ENCODE measurements around the gene LIMS2. TPM values are rescaled to one million over a fixed set of nuclear protein-coding genes. Genes with fewer than 3 reads are reported as not detected.

The LIMS2 gene
- total and polyA plus RNA-seq, 2 of the 8 experiments (the other 6 are each of a cell fraction or from before 2014, with no cell fraction given) = 3.3 to 4.8 TPM

GRCh38 chr2:127703282-127703681 lies 28.0 kb upstream of the LIMS2 start:
- peaks cover 6% of the 10 kb centered on the region for H3K23me2 ChIP-seq (ENCODE audit: low read depth, low read length)
- peak overlapping the region in 1 of 4 experiments; percentile 80; a peak in 2 of 8 replicates for H3K4me3 ChIP-seq (ENCODE audit: extremely low read depth in 1 of 4, insufficient read depth in 2 of 4, low read depth in 3 of 4, low read length in 4 of 4)
- no peak overlapping the region for H4K5ac ChIP-seq (ENCODE audit: insufficient read length, low read depth, low read length)
- no peak overlapping the region for H2BK5ac ChIP-seq (ENCODE audit: low read depth, low read length)
- H3K56ac ChIP-seq (replicated peaks; ENCODE audit: insufficient read length, low read depth, low read length) = no peak overlapping the region
- no peaks in the 10 kb centered on the region; the same call in 1 of the 2 replicates for H3K79me1 ChIP-seq (ENCODE audit: low read depth, low read length)
- H3K36me3 ChIP-seq (ENCODE audit: control insufficient read depth in 2 of 4, insufficient read depth in 4 of 4, low read length in 3 of 4) = peaks cover 9 to 37% (median 16%) of the 10 kb centered on the region in 4 experiments; a peak in 7 of 8 replicates
- DNase-seq (ENCODE audit: low read depth in 1 of 2, low spot score in 2 of 2) = no peak
- FAIRE-seq = no peak
- H3K79me2 ChIP-seq (ENCODE audit: control insufficient read depth in 1 of 2, insufficient read depth in 2 of 2, low read length in 2 of 2) = peaks cover 0 to 13% of the 10 kb centered on the region in 2 experiments; a peak in 2 of 4 replicates
- POLR2A ChIA-PET (ENCODE audit: partially characterized antibody) = interaction anchor here (0.6 to 4.6 kb wide), 8 partner anchors 9 to 410 kb away, joined by 3 to 25 read pairs (median 4); partner anchors contain the start of genes ERCC3 and LIMS2
- H2BK12ac ChIP-seq (ENCODE audit: low read depth, low read length) = no peak overlapping the region
- H2BK20ac ChIP-seq (ENCODE audit: low read length) = no peak overlapping the region
- WGBS, 2 experiments (ENCODE audit: extremely low coverage in 1 of 2, insufficient coverage in 1 of 2, insufficient read length in 1 of 2, insufficient replicate concordance in 2 of 2, low coverage in 1 of 2, low lambda C conversion rate in 2 of 2, missing lambda C conversion rate in 1 of 2) = 90% methylated on average over 5 of the region's 5 CpGs; no CpG with 5 or more reads in 1 of the 2 experiments
- H3K23ac ChIP-seq (ENCODE audit: insufficient read length) = no peak overlapping the region
- no peak overlapping the region for H2BK120ac ChIP-seq (replicated peaks; ENCODE audit: low read depth, low read length)
- no peak overlapping the region for H2AFZ ChIP-seq (ENCODE audit: low read length)
- no peak overlapping the region for H3K14ac ChIP-seq (ENCODE audit: insufficient read length)
- H3K27ac ChIP-seq (ENCODE audit: low read depth, low read length) = no peak overlapping the region
- TF ChIP-seq ASH2L (IDR thresholded peaks at IDR 0.05; ENCODE audit: low read length) = no peak
- TF ChIP-seq MAFK (IDR thresholded peaks at IDR 0.05; ENCODE audit: low read depth, low read length) = no peak
- TF ChIP-seq MAX (IDR thresholded peaks at IDR 0.05) = no peak
- no peak for TF ChIP-seq BACH1 (IDR thresholded peaks at IDR 0.05; ENCODE audit: low read length)
- TF ChIP-seq CBX8 (IDR thresholded peaks at IDR 0.05; ENCODE audit: borderline replicate concordance, low read depth, low read length) = no peak
- TF ChIP-seq RXRA (IDR thresholded peaks at IDR 0.05; ENCODE audit: insufficient read depth, low read depth, low read length) = no peak
- no peak for TF ChIP-seq SIX5 (IDR thresholded peaks at IDR 0.05; ENCODE audit: low read depth, low read length)
- no peak for TF ChIP-seq KDM5A (IDR thresholded peaks at IDR 0.05; ENCODE audit: low read length)
- no peak for TF ChIP-seq CTBP2 (IDR thresholded peaks at IDR 0.05; ENCODE audit: borderline replicate concordance, insufficient read depth, insufficient read length, low read length)
- no peaks in the 10 kb centered on the region for H3K27me3 ChIP-seq (replicated peaks in 1 of 4; ENCODE audit: control insufficient read depth in 3 of 4, extremely low read depth in 1 of 4, insufficient read depth in 3 of 4, low read length in 3 of 4)
- H3K4me2 ChIP-seq (ENCODE audit: insufficient read depth in 1 of 2, low read depth in 2 of 2, low read length in 2 of 2) = peak overlapping the region; percentile 41 to 59; a peak in 3 of 4 replicates
- H4K20me1 ChIP-seq (replicated peaks in 1 of 2; ENCODE audit: control insufficient read depth in 1 of 2, insufficient read depth in 2 of 2, low read length in 2 of 2) = peaks cover 4 to 12% of the 10 kb centered on the region in 2 experiments
- no peak overlapping the region for H4K91ac ChIP-seq (replicated peaks; ENCODE audit: insufficient read length, low read length)
- no peak overlapping the region for H2BK15ac ChIP-seq (ENCODE audit: low read length)
- H3K4me1 ChIP-seq (replicated peaks in 1 of 4; ENCODE audit: control insufficient read depth in 3 of 4, insufficient read depth in 4 of 4, low read length in 3 of 4) = peaks cover 0 to 4% (median 3%) of the 10 kb centered on the region in 4 experiments; a peak in 6 of 7 replicates
- no peaks in the 10 kb centered on the region for H3K9me3 ChIP-seq (ENCODE audit: insufficient read depth in 2 of 2, low read depth in 1 of 2, low read length in 1 of 2)
- H3K18ac ChIP-seq (ENCODE audit: extremely low read depth, low read length) = no peak overlapping the region
- H3K9ac ChIP-seq (replicated peaks in 1 of 4; ENCODE audit: extremely low read depth in 1 of 4, low read depth in 3 of 4, low read length in 3 of 4) = no peak overlapping the region
- H2AK5ac ChIP-seq (ENCODE audit: low read depth, low read length) = no peak overlapping the region
- no peak overlapping the region; the same call in 1 of the 2 replicates for H4K8ac ChIP-seq (ENCODE audit: extremely low read depth, insufficient read depth, low read length)
- H3K4ac ChIP-seq (replicated peaks; ENCODE audit: insufficient read length, low read depth, low read length) = no peak overlapping the region
- CTCF ChIA-PET (ENCODE audit: partially characterized antibody) = interaction anchor here (2.5 kb wide), 1 partner anchor 12 kb away, joined by 11 read pairs; no protein-coding TSS in a partner anchor
